Measurements from ENCODE around the gene CHRND. TPM values are rescaled to one million over a fixed set of nuclear protein-coding genes. Genes with fewer than 3 reads are reported as not detected.
"Not testable (repeated sequence)": the region's sequence is repeated elsewhere in the genome, so short reads cannot be mapped to it uniquely, and the experiment has no call there.

The CHRND gene
- total RNA-seq, 1 experiment from 2014 or later, result not detected

DNA sequence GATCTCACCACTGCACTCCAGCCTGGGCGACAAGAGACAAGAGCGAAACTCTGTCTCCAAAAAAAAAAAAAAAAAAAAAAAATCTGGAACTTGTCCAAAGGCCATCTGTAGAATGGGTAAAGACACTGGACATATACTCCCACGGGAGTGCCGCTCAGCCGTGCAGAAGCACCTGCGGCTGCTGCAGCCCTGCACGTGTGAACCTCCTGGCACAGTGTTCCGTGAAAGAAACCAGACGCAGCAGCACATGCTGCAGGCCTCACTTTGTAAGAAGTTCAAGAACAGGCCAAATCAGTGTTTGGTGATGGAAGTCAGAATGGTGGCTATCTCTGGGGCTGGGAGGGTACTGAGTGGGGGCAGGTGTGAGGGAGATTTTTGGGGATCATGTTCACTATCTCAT is 6.5 kb downstream of the CHRND start:
- peaks cover 11% of the 10 kb centered on the region for H3K9me3 Mint-ChIP-seq
- peaks cover 12% of the 10 kb centered on the region for H3K4me1 Mint-ChIP-seq
- no peak overlapping the region for H3K27ac Mint-ChIP-seq
- TF ChIP-seq NR1H2 (CRISPR knock-in tag; IDR thresholded peaks at IDR 0.05), result no peak
- TF ChIP-seq KAT7 (CRISPR knock-in tag; IDR thresholded peaks at IDR 0.05; ENCODE audit: borderline replicate concordance), result no peak
- TF ChIP-seq, protein P1, sequence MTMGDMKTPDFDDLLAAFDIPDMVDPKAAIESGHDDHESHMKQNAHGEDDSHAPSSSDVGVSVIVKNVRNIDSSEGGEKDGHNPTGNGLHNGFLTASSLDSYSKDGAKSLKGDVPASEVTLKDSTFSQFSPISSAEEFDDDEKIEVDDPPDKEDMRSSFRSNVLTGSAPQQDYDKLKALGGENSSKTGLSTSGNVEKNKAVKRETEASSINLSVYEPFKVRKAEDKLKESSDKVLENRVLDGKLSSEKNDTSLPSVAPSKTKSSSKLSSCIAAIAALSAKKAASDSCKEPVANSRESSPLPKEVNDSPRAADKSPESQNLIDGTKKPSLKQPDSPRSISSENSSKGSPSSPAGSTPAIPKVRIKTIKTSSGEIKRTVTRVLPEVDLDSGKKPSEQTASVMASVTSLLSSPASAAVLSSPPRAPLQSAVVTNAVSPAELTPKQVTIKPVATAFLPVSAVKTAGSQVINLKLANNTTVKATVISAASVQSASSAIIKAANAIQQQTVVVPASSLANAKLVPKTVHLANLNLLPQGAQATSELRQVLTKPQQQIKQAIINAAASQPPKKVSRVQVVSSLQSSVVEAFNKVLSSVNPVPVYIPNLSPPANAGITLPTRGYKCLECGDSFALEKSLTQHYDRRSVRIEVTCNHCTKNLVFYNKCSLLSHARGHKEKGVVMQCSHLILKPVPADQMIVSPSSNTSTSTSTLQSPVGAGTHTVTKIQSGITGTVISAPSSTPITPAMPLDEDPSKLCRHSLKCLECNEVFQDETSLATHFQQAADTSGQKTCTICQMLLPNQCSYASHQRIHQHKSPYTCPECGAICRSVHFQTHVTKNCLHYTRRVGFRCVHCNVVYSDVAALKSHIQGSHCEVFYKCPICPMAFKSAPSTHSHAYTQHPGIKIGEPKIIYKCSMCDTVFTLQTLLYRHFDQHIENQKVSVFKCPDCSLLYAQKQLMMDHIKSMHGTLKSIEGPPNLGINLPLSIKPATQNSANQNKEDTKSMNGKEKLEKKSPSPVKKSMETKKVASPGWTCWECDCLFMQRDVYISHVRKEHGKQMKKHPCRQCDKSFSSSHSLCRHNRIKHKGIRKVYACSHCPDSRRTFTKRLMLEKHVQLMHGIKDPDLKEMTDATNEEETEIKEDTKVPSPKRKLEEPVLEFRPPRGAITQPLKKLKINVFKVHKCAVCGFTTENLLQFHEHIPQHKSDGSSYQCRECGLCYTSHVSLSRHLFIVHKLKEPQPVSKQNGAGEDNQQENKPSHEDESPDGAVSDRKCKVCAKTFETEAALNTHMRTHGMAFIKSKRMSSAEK (CRISPR knock-in tag; IDR thresholded peaks at IDR 0.05; ENCODE audit: borderline replicate concordance), result no peak
- no peak for TF ChIP-seq JUN (CRISPR knock-in tag; IDR thresholded peaks at IDR 0.05)
- TF ChIP-seq OVOL2 (CRISPR knock-in tag; IDR thresholded peaks at IDR 0.05; ENCODE audit: borderline replicate concordance), result no peak
- TF ChIP-seq EMX1 (CRISPR knock-in tag; IDR thresholded peaks at IDR 0.05), result no peak
- TF ChIP-seq, protein P2, sequence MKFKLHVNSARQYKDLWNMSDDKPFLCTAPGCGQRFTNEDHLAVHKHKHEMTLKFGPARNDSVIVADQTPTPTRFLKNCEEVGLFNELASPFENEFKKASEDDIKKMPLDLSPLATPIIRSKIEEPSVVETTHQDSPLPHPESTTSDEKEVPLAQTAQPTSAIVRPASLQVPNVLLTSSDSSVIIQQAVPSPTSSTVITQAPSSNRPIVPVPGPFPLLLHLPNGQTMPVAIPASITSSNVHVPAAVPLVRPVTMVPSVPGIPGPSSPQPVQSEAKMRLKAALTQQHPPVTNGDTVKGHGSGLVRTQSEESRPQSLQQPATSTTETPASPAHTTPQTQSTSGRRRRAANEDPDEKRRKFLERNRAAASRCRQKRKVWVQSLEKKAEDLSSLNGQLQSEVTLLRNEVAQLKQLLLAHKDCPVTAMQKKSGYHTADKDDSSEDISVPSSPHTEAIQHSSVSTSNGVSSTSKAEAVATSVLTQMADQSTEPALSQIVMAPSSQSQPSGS (CRISPR knock-in tag; IDR thresholded peaks at IDR 0.05; ENCODE audit: borderline replicate concordance, low read depth), result no peak
- no peak for TF ChIP-seq GTF2I (CRISPR knock-in tag; conservative IDR thresholded peaks at IDR 0.05)
- TF ChIP-seq, protein P3, sequence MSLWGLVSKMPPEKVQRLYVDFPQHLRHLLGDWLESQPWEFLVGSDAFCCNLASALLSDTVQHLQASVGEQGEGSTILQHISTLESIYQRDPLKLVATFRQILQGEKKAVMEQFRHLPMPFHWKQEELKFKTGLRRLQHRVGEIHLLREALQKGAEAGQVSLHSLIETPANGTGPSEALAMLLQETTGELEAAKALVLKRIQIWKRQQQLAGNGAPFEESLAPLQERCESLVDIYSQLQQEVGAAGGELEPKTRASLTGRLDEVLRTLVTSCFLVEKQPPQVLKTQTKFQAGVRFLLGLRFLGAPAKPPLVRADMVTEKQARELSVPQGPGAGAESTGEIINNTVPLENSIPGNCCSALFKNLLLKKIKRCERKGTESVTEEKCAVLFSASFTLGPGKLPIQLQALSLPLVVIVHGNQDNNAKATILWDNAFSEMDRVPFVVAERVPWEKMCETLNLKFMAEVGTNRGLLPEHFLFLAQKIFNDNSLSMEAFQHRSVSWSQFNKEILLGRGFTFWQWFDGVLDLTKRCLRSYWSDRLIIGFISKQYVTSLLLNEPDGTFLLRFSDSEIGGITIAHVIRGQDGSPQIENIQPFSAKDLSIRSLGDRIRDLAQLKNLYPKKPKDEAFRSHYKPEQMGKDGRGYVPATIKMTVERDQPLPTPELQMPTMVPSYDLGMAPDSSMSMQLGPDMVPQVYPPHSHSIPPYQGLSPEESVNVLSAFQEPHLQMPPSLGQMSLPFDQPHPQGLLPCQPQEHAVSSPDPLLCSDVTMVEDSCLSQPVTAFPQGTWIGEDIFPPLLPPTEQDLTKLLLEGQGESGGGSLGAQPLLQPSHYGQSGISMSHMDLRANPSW (CRISPR knock-in tag; conservative IDR thresholded peaks at IDR 0.05; ENCODE audit: low read depth), result no peak
- peaks cover 19% of the 10 kb centered on the region for H3K27me3 Mint-ChIP-seq (ENCODE audit: low read depth)
- H3K36me3 Mint-ChIP-seq, result peaks cover 4% of the 10 kb centered on the region; the same call in 1 of the 2 replicates
- no peak for DNase-seq (ENCODE audit: low spot score)
- H3K4me3 Mint-ChIP-seq, result no peak overlapping the region
- ChIA-PET POLR2A (interaction anchor here (0.6 to 0.7 kb wide), 2 partner anchors 113 to 833 kb away, joined by 3 read pairs; no protein-coding TSS in a partner anchor), CTCF (interaction anchor here (0.6 to 4.5 kb wide), 4 partner anchors 10 to 609 kb away, joined by 3 to 36 read pairs (median 4); no protein-coding TSS in a partner anchor)
- no peak for ATAC-seq

DNA sequence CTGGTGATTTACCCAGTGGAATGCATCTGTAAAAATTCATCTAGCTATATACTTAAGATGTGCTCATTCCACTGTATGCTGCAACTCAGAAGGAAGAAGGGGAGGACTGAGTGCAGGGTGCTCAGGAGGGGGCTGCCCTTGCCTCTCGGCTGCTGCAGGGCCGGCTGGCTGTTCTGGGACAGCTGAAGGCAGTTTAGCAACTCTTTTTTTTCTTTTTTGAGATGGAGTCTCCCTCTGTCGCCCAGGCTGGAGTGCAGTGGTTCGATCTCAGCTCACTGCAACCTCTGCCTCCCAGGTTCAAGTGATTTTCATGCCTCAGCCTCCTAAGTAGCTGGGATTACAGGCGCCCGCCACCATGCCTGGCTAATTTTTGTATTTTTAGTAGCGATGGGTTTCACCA is 6.9 kb downstream of the CHRND start:
- POLR2A ChIA-PET; H3K36me3 Mint-ChIP-seq; DNase-seq (ENCODE audit: low spot score); ATAC-seq; H3K27ac Mint-ChIP-seq; H3K4me3 Mint-ChIP-seq: not testable (repeated sequence)
- Mint-ChIP-seq H3K27me3 (ENCODE audit: low read depth) (peaks cover 21% of the 10 kb centered on the region), H3K9me3 (peaks cover 11% of the 10 kb centered on the region), H3K4me1 (peaks cover 12% of the 10 kb centered on the region)
- CTCF ChIA-PET, result interaction anchor here (1.0 to 4.5 kb wide), 3 partner anchors 10 to 197 kb away, joined by 4 to 36 read pairs (median 7); no protein-coding TSS in a partner anchor

DNA sequence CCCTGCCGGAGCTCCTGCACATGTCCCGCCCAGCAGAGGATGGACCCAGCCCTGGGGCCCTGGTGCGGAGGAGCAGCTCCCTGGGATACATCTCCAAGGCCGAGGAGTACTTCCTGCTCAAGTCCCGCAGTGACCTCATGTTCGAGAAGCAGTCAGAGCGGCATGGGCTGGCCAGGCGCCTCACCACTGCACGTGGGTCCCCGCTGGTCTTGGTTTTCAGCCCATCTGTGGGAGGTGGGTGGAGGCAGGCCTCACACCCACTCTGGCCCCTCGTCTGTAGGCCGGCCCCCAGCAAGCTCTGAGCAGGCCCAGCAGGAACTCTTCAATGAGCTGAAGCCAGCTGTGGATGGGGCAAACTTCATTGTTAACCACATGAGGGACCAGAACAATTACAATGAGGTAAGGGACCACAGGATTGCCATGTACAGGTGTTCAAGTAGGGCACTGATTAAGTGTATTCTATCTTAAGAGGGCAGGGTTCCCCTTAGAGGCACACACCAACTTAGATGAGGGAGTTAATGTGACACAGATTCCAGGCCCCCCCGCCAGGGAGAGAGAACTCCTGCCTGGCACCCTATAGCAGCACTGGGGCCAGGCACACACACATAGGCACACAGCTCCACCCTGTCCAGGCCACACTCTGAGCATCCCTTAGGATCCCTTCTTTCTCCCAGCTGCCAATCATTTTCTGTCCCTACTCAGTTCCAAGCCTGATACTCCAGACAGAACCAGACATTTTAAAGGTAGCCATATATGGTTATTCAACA is 8.2 kb downstream of the CHRND start:
- peaks cover 13% of the 10 kb centered on the region for H3K27me3 Mint-ChIP-seq (ENCODE audit: low read depth)
- POLR2A ChIA-PET, result no interaction called here
- no peak overlapping the region for H3K4me3 Mint-ChIP-seq
- no peak for DNase-seq (ENCODE audit: low spot score)
- H3K27ac Mint-ChIP-seq, result no peak overlapping the region; the same call in 1 of the 2 replicates
- no peak for ATAC-seq
- H3K36me3 Mint-ChIP-seq, result peaks cover 4% of the 10 kb centered on the region; the same call in 1 of the 2 replicates
- CTCF ChIA-PET, result interaction anchor here (2.4 to 4.5 kb wide), 2 partner anchors 11 to 167 kb away, joined by 7 to 36 read pairs; no protein-coding TSS in a partner anchor
- peaks cover 11% of the 10 kb centered on the region for H3K9me3 Mint-ChIP-seq
- peaks cover 23% of the 10 kb centered on the region for H3K4me1 Mint-ChIP-seq
- TF ChIP-seq HMGA2 (CRISPR knock-in tag; IDR thresholded peaks at IDR 0.05) (no peak), ZNF396 (CRISPR knock-in tag; IDR thresholded peaks at IDR 0.05; ENCODE audit: borderline replicate concordance) (no peak), GTF2I (CRISPR knock-in tag; conservative IDR thresholded peaks at IDR 0.05) (no peak), FOXP1 (CRISPR knock-in tag; IDR thresholded peaks at IDR 0.05; ENCODE audit: borderline replicate concordance) (no peak)
- TF ChIP-seq, protein P4, sequence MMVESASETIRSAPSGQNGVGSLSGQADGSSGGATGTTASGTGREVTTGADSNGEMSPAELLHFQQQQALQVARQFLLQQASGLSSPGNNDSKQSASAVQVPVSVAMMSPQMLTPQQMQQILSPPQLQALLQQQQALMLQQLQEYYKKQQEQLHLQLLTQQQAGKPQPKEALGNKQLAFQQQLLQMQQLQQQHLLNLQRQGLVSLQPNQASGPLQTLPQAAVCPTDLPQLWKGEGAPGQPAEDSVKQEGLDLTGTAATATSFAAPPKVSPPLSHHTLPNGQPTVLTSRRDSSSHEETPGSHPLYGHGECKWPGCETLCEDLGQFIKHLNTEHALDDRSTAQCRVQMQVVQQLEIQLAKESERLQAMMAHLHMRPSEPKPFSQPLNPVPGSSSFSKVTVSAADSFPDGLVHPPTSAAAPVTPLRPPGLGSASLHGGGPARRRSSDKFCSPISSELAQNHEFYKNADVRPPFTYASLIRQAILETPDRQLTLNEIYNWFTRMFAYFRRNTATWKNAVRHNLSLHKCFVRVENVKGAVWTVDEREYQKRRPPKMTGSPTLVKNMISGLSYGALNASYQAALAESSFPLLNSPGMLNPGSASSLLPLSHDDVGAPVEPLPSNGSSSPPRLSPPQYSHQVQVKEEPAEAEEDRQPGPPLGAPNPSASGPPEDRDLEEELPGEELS (CRISPR knock-in tag; IDR thresholded peaks at IDR 0.05), result no peak
- TF ChIP-seq, protein P5, sequence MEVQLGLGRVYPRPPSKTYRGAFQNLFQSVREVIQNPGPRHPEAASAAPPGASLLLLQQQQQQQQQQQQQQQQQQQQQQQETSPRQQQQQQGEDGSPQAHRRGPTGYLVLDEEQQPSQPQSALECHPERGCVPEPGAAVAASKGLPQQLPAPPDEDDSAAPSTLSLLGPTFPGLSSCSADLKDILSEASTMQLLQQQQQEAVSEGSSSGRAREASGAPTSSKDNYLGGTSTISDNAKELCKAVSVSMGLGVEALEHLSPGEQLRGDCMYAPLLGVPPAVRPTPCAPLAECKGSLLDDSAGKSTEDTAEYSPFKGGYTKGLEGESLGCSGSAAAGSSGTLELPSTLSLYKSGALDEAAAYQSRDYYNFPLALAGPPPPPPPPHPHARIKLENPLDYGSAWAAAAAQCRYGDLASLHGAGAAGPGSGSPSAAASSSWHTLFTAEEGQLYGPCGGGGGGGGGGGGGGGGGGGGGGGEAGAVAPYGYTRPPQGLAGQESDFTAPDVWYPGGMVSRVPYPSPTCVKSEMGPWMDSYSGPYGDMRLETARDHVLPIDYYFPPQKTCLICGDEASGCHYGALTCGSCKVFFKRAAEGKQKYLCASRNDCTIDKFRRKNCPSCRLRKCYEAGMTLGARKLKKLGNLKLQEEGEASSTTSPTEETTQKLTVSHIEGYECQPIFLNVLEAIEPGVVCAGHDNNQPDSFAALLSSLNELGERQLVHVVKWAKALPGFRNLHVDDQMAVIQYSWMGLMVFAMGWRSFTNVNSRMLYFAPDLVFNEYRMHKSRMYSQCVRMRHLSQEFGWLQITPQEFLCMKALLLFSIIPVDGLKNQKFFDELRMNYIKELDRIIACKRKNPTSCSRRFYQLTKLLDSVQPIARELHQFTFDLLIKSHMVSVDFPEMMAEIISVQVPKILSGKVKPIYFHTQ (CRISPR knock-in tag; IDR thresholded peaks at IDR 0.05), result no peak
